RCC 7860 (cell line): ENCODE data around the gene LRRC23.
"Not testable (repeated sequence)": the region's sequence is repeated elsewhere in the genome, so short reads cannot be mapped to it uniquely, and the experiment has no call there.

ENCODE experiments used
- DNase-seq: peaks from one replicate; pipeline ENCODE4 v3.0.0-alpha.2; 2015; ENCODE audit warnings: low spot score
- FAIRE-seq: peaks from 2 replicates; lab custom pipeline; 2012; peaks lifted over from hg19 to GRCh38; lab: Jason Lieb, UNC

LRRC23 gene

GRCh38 chr12:6899837-6900519 lies 4.6 kb upstream of the LRRC23 start:
- DNase-seq (no peak), FAIRE-seq (no peak)

- FAIRE-seq (no peak), DNase-seq (no peak)
Observed at GRCh38 chr12:6902448-6902847, 2.2 kb upstream of the LRRC23 start.

DNA sequence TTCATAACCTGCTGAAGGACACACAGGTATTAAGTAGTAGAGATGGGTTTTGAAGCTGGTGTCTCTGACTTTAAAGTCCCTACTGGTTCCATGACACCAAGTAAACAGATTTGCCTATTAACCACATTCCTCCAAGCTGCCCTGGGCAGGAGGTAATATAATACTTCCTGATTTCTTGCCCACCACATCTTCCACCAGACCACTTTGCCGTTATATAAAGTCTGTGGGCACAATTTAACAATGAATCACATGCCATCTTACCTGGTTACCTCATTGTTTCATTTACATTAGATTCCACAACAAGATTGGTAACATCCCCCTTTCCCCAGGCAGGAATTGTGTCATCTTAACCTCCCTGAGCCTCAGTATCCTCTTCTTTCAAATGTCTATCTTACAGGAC lies 900 bp upstream of the LRRC23 start:
- peak; percentile 49 for DNase-seq
- FAIRE-seq = no peak

- FAIRE-seq = no peak
Observed at GRCh38 chr12:6905414-6906040, 905 bp downstream of the LRRC23 start.

DNA sequence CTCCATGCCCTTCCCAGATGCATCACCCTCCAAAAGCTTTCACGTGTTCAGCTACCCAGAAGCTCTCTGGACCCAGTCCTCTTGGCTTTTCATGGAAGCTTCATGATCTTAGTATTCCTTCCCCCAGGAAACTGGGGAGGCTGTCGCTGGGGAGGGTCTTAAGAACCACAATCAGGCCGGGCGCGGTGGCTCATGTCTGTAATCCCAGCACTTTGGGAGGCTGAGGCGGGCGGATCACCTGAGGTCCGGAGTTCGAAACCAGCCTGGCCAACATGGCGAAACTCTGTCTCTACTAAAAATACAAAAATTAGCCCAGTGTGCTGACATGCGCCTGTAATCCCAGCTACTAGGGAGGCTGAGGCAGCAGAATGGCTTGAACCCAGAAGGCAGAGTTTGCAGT lies 3.5 kb downstream of the LRRC23 start:
- not testable (repeated sequence) for DNase-seq, FAIRE-seq

More at GRCh38 chr12:6905414-6906040, 905 bp downstream of the LRRC23 start:
- DNase-seq = no peak

- FAIRE-seq = no peak
- no peak for DNase-seq
Observed at GRCh38 chr12:6909421-6910145, 5.0 kb downstream of the LRRC23 start.

GRCh38 chr12:6912164-6912935 lies 7.7 kb downstream of the LRRC23 start:
- no peak for FAIRE-seq
- DNase-seq = no peak

- DNase-seq (peak; percentile 16), FAIRE-seq (no peak)
Observed at GRCh38 chr12:6914246-6914946, 9.8 kb downstream of the LRRC23 start, which contains the start of gene ENO2. Gene ENO2 (plus strand): TSS chr12:6914580. CDS start chr12:6915833, 1,253 bp downstream.

GRCh38 chr12:6914947-6915788 lies 10.5 kb downstream of the LRRC23 start:
- DNase-seq (no peak), FAIRE-seq (no peak)

DNA sequence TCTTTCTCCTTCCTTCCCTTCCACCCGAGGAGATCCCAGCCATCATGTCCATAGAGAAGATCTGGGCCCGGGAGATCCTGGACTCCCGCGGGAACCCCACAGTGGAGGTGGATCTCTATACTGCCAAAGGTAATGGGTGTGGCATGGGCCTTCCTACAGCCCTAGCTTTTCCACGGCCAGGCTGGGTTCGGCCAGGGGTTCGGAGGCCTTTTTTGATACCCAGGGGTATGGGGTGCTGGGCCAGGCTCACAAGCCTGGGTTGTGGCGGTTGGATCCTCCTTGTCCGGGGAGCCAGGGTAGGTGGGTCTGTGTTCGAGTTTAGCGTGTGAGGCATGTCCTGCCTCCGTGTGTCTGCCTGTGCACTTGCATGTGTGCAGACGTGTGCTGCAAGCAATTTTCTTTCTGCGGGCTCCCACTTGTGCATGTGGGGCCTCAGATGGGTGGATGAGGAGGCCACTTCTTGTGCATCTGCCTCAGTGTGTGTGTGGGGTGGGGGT lies 11.2 kb downstream of the LRRC23 start:
- DNase-seq (no peak), FAIRE-seq (no peak)

- DNase-seq (no peak), FAIRE-seq (no peak)
Observed at GRCh38 chr12:6916426-6917200, 12.0 kb downstream of the LRRC23 start.

GRCh38 chr12:6917491-6918231 lies 13.0 kb downstream of the LRRC23 start:
- no peak for FAIRE-seq
- peak; percentile 50 for DNase-seq

DNA sequence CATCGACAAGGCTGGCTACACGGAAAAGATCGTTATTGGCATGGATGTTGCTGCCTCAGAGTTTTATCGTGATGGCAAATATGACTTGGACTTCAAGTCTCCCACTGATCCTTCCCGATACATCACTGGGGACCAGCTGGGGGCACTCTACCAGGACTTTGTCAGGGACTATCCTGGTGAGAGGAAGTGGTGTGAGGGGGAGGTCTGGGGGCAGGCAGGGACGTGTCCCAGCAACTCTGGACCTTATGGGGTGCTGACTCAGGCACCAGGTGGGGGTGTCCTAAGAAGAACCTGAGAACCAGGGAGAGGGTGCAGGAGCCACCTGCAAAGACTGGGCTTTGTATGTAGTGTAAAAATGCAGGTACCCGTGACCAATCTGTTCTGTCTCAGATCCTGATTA lies 15.0 kb downstream of the LRRC23 start:
- FAIRE-seq (no peak), DNase-seq (no peak)

DNA sequence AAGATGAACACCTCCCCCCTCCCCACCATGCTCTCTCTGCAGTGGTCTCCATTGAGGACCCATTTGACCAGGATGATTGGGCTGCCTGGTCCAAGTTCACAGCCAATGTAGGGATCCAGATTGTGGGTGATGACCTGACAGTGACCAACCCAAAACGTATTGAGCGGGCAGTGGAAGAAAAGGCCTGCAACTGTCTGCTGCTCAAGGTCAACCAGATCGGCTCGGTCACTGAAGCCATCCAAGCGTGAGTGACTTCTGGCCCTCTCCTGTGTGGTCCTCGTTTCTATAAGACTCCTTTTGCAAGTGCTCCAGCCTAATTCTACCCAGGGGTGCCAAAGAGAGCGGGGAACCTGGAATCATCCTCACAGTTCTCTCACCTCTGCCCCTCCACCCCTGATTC lies 16.9 kb downstream of the LRRC23 start:
- DNase-seq (no peak), FAIRE-seq (no peak)

GRCh38 chr12:6921996-6922946 lies 17.6 kb downstream of the LRRC23 start:
- DNase-seq (no peak), FAIRE-seq (no peak)

GRCh38 chr12:6923003-6923732 lies 18.5 kb downstream of the LRRC23 start:
- DNase-seq (no peak), FAIRE-seq (no peak)
